Body of pancreas (tissue), 4 donors: ENCODE data around the gene WDFY4.

Experiments
- CTCF ChIP-seq, 7 experiments: fragments of 450-650 bp in 4 of 7; fragments of 200-600 bp in 3 of 7; sonication (generic) in 3 of 7; IDR thresholded peaks; one replicate each; pipeline ENCODE4 v1.5.1; 2016 to 2019; ENCODE audit warnings: antibody characterized with exemption in 7 of 7
- POLR2A ChIP-seq, 3 donors: fragments of 450-650 bp; IDR thresholded peaks; one replicate each; pipeline ENCODE4 v1.6.1; 2016; ENCODE audit warnings: antibody characterized with exemption in 3 of 3, mild to moderate bottlenecking in 2 of 3

GRCh38 chr10:48651293-48651692 lies 33.4 kb upstream of the WDFY4 start:
- TF ChIP-seq CTCF (IDR thresholded peaks at IDR 0.05): no peak
- no peak for TF ChIP-seq POLR2A (IDR thresholded peaks at IDR 0.05)
